HFFc6 (cell line): Measurements from ENCODE around the gene GPR142. TPM values are rescaled to one million over a fixed set of nuclear protein-coding genes. Genes with fewer than 3 reads are reported as not detected.
A peak's percentile ranks its signal among the peaks of the same experiment; 100 is the strongest.

ENCODE experiments used
- DNase-seq: peaks from one replicate; pipeline ENCODE4 v3.0.0-alpha.2; 2018
- H3K27ac Mint-ChIP-seq: 2 replicates; pipeline ENCODE4 v1.8.0; 2020; ENCODE audit warnings: mild to moderate bottlenecking, mixed read lengths
- H3K27me3 Mint-ChIP-seq: 2 replicates; pipeline ENCODE4 v1.8.0; 2021; ENCODE audit warnings: mild to moderate bottlenecking, moderate library complexity, mixed read lengths; ENCODE audit not compliant: insufficient read depth
- H3K36me3 Mint-ChIP-seq: 2 replicates; pipeline ENCODE4 v1.8.0; 2021; ENCODE audit warnings: low read depth, mixed read lengths
- H3K4me1 Mint-ChIP-seq: 2 replicates; pipeline ENCODE4 v1.8.0; 2020; ENCODE audit warnings: low read depth, mixed read lengths
- H3K4me3 Mint-ChIP-seq: 2 replicates; pipeline ENCODE4 v1.8.0; 2020; ENCODE audit warnings: mild to moderate bottlenecking, moderate library complexity, mixed read lengths
- H3K9me3 Mint-ChIP-seq: 2 replicates; pipeline ENCODE4 v1.8.0; 2020; ENCODE audit warnings: mild to moderate bottlenecking, mixed read lengths
- total RNA-seq, 6 experiments: library from RNA; stranded (reverse); fragmentation: NEBNext Ultra II Directional; extraction: Animal tissue kit (Norgen Biotek cat#: 25700); gene quantifications; 2 replicates in 1 of 6; 3 replicates in 5 of 6; pipeline ENCODE4 v1.2.3, GENCODE V29; 2021
- TF ChIP-seq, protein P1 (sequence below): fragments of 200-600 bp; sonication (generic); IDR thresholded peaks from 2 replicates; pipeline ENCODE4 v1.5.0; 2021; ENCODE audit warnings: antibody characterized with exemption, mild to moderate bottlenecking

The GPR142 gene
- total RNA-seq, 6 experiments from 2014 or later, result not detected

DNA sequence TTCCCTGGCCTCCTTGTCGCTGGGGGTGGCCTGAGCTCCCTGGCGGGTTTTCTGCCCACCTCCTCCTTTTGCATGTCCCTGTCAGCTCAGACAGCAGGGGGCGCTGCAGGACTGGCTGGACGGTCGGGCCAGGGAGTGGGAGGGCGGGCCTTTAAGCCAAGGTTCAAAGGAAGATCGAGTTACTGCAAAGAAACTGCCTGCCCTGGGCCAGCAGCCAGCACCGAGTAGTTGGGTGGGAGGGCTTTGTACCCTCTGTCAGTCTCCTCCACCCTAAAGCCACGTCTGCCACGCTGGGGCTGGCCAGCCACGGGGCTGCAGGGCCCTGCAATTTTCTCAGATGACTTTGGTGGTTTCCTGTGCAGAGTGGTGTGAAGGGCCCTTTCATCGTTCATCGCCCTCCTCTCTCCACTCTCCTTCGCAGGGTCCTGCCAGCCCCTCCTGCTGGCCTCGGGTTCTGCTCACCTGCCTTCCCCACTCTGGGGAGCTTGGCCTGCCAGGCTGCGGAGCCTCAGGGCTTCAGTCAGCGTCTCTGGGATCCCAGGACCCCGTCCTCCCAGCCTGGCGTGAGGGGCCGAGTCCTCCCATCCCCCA, 12.3 kb downstream of the GPR142 start:
- H3K4me1 Mint-ChIP-seq, result no peaks in the 10 kb centered on the region
- no peaks in the 10 kb centered on the region for H3K27me3 Mint-ChIP-seq
- peaks cover 5% of the 10 kb centered on the region; the same call in 1 of the 2 replicates for H3K36me3 Mint-ChIP-seq
- peaks cover 45% of the 10 kb centered on the region for H3K9me3 Mint-ChIP-seq
- H3K27ac Mint-ChIP-seq, result no peak overlapping the region
- TF ChIP-seq, protein P1, sequence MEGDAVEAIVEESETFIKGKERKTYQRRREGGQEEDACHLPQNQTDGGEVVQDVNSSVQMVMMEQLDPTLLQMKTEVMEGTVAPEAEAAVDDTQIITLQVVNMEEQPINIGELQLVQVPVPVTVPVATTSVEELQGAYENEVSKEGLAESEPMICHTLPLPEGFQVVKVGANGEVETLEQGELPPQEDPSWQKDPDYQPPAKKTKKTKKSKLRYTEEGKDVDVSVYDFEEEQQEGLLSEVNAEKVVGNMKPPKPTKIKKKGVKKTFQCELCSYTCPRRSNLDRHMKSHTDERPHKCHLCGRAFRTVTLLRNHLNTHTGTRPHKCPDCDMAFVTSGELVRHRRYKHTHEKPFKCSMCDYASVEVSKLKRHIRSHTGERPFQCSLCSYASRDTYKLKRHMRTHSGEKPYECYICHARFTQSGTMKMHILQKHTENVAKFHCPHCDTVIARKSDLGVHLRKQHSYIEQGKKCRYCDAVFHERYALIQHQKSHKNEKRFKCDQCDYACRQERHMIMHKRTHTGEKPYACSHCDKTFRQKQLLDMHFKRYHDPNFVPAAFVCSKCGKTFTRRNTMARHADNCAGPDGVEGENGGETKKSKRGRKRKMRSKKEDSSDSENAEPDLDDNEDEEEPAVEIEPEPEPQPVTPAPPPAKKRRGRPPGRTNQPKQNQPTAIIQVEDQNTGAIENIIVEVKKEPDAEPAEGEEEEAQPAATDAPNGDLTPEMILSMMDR, result peak; percentile 73
- H3K4me3 Mint-ChIP-seq, result no peak overlapping the region
- DNase-seq, result no peak

DNA sequence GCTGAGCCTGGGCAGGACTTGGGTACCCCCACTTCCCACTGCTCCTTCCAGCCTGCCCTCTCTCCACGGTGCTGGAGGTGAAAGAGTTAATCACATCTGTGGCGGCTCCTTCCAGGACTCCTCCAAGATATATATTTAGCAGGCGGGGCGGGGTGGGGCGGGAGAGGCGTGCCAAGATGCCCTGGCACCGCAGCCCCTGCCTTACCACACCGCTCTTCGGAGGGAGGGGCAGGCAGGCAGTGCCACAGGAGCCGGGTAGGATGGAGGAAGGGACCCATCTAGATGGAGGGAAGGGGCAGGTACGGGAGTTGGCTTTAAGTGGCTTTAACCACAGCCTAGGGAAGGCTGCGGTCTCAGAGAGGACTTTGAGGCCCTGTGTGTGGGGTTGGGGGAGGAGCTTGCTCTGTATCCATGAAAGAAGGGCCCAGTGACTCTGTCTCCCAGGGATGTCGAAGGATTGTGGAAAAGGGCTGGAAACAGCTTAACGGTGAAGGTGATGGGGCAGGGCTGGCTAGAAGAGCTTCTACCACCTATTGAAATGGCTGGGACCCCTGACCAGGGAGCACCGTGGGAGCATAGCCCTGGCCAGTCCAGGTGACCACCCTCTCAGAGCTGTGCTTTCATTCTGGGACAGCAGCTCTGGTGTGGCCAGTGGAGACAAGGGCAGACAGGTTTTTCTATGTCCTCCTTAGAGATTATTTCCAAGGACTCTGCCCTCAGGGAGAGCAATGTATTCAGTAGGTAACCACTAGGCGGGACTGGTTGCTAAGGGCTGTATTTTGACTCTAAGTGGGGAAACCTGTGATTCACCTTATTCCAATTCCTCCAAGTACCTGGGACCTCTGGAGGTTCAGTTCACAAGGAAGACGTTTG, 13.0 kb downstream of the GPR142 start:
- H3K27me3 Mint-ChIP-seq, result no peaks in the 10 kb centered on the region
- peaks cover 45% of the 10 kb centered on the region for H3K9me3 Mint-ChIP-seq
- H3K27ac Mint-ChIP-seq, result no peak overlapping the region
- no peak overlapping the region for H3K4me3 Mint-ChIP-seq
- DNase-seq, result no peak
- H3K36me3 Mint-ChIP-seq, result peaks cover 5% of the 10 kb centered on the region; the same call in 1 of the 2 replicates
- no peaks in the 10 kb centered on the region for H3K4me1 Mint-ChIP-seq
- TF ChIP-seq, protein P1, result no peak

GRCh38 chr17:74380959-74381808, 13.9 kb downstream of the GPR142 start:
- H3K9me3 Mint-ChIP-seq, result peaks cover 47% of the 10 kb centered on the region
- H3K36me3 Mint-ChIP-seq, result peaks cover 5% of the 10 kb centered on the region; the same call in 1 of the 2 replicates
- H3K4me1 Mint-ChIP-seq, result no peaks in the 10 kb centered on the region
- no peak overlapping the region for H3K4me3 Mint-ChIP-seq
- H3K27ac Mint-ChIP-seq, result no peak overlapping the region
- no peak for DNase-seq
- TF ChIP-seq, protein P1, result no peak
- no peaks in the 10 kb centered on the region for H3K27me3 Mint-ChIP-seq

DNA sequence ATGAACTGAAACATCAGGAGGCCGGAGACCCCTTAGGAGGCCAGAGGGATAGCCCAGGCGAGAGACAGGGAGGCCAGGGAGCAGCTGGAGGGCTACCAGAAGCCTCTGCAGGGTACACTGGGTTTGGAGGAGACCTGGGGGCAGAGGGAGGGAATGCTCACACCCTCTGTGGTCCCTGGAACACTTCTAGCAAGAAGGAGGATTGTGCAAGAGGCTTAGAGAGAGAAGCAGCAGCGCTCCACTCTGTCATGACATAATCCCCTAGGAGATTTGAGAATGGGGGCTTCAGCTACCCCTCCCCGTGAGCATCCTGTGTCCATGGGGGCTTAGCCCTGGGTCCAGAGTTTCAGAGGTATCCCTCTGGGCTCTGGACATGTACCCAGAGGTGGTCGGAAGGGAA, 15.8 kb downstream of the GPR142 start:
- TF ChIP-seq, protein P1, result no peak
- no peak overlapping the region for H3K27ac Mint-ChIP-seq
- no peaks in the 10 kb centered on the region for H3K27me3 Mint-ChIP-seq
- no peaks in the 10 kb centered on the region for H3K4me1 Mint-ChIP-seq
- peaks cover 53% of the 10 kb centered on the region for H3K9me3 Mint-ChIP-seq
- DNase-seq, result no peak
- no peak overlapping the region for H3K4me3 Mint-ChIP-seq
- H3K36me3 Mint-ChIP-seq, result peaks cover 5% of the 10 kb centered on the region; the same call in 1 of the 2 replicates

- H3K9me3 Mint-ChIP-seq, result peaks cover 64% of the 10 kb centered on the region
- no peak for DNase-seq
- H3K27me3 Mint-ChIP-seq, result no peaks in the 10 kb centered on the region; the same call in 1 of the 2 replicates
- H3K36me3 Mint-ChIP-seq, result peaks cover 10% of the 10 kb centered on the region; the same call in 1 of the 2 replicates
- no peak overlapping the region for H3K27ac Mint-ChIP-seq
- no peaks in the 10 kb centered on the region for H3K4me1 Mint-ChIP-seq
- TF ChIP-seq, protein P1, result no peak
- H3K4me3 Mint-ChIP-seq, result no peak overlapping the region
Observed at GRCh38 chr17:74385201-74385600, 17.9 kb downstream of the GPR142 start.
